Neural cell (in vitro differentiated cells): ENCODE measurements around the gene JMJD8. TPM values are rescaled to one million over a fixed set of nuclear protein-coding genes. Genes with fewer than 3 reads are reported as not detected.
A peak's percentile ranks its signal among the peaks of the same experiment; 100 is the strongest.

Experiments used
- H2AFZ ChIP-seq: fragments of 200-600, 300-800 bp; sonication (generic), shearing (Covaris generic); 2 replicates; pipeline ENCODE4 v1.6.0; 2014; ENCODE audit warnings: low read depth, mild to moderate bottlenecking, antibody characterized with exemption, low read length, moderate library complexity
- H3F3A ChIP-seq: fragments of 200-600 bp; shearing (Covaris generic); 2 replicates; pipeline ENCODE4 v1.6.1; 2016; ENCODE audit warnings: mild to moderate bottlenecking, moderate library complexity, mixed read lengths, antibody characterized with exemption, low read length; ENCODE audit not compliant: insufficient read depth, poor library complexity, severe bottlenecking
- H3K27ac ChIP-seq: fragments of 200-600, 300-800 bp; sonication (generic), shearing (Covaris generic); 2 replicates; pipeline ENCODE4 v1.5.1; 2014; ENCODE audit warnings: mild to moderate bottlenecking, low read length, moderate library complexity
- H3K27me3 ChIP-seq: fragments of 300-800, 200-600 bp; sonication (generic), shearing (Covaris generic); 2 replicates; pipeline ENCODE4 v1.6.0; 2014; ENCODE audit warnings: mild to moderate bottlenecking, low read depth, low read length, moderate library complexity; ENCODE audit not compliant: insufficient read depth
- H3K36me3 ChIP-seq: fragments of 300-800, 200-600 bp; sonication (generic), shearing (Covaris generic); 2 replicates; pipeline ENCODE4 v1.5.1; 2014; ENCODE audit warnings: mild to moderate bottlenecking, antibody characterized with exemption, low read length, moderate library complexity; ENCODE audit not compliant: insufficient read depth
- H3K4me2 ChIP-seq: fragments of 300-800, 200-600 bp; sonication (generic), shearing (Covaris generic); 2 replicates; pipeline ENCODE4 v1.6.0; 2014; ENCODE audit warnings: mild to moderate bottlenecking, low read length
- H3K4me3 ChIP-seq: fragments of 300-800, 200-600 bp; sonication (generic), shearing (Covaris generic); 2 replicates; pipeline ENCODE4 v1.5.1; 2014; ENCODE audit warnings: mild to moderate bottlenecking, low read length, moderate library complexity
- H3K79me2 ChIP-seq: fragments of 200-600 bp; shearing (Covaris generic); replicated peaks from 2 replicates; pipeline ENCODE4 v1.6.0; 2014; ENCODE audit warnings: mild to moderate bottlenecking, low read length, moderate library complexity; ENCODE audit not compliant: insufficient read depth
- H3K9ac ChIP-seq: fragments of 300-800, 200-600 bp; sonication (generic), shearing (Covaris generic); 2 replicates; pipeline ENCODE4 v1.6.1; 2016; ENCODE audit warnings: mild to moderate bottlenecking, low read length, mixed read lengths
- H3K9me2 ChIP-seq: fragments of 200-600 bp; shearing (Covaris generic); 2 replicates; pipeline ENCODE4 v1.6.1; 2016; ENCODE audit warnings: mild to moderate bottlenecking, low read length, mixed read lengths; ENCODE audit not compliant: insufficient read depth
- H3K9me3 ChIP-seq: fragments of 200-600, 300-800 bp; sonication (generic), shearing (Covaris generic); 2 replicates; pipeline ENCODE4 v1.6.1; 2016; ENCODE audit warnings: mild to moderate bottlenecking, mixed run types, low read length, moderate library complexity, mixed read lengths
- H4K20me1 ChIP-seq: fragments of 200-600 bp; shearing (Covaris generic); 2 replicates; pipeline ENCODE4 v1.6.1; 2016; ENCODE audit warnings: mild to moderate bottlenecking, mixed run types; ENCODE audit not compliant: insufficient read depth
- CTCF ChIP-seq: fragments of 450-650 bp; IDR thresholded peaks from 2 replicates; pipeline ENCODE4 v1.5.1; 2014; ENCODE audit warnings: antibody characterized with exemption, mild to moderate bottlenecking, moderate library complexity; ENCODE audit not compliant: poor library complexity, severe bottlenecking
- EP300 ChIP-seq: fragments of 450-650 bp; conservative IDR thresholded peaks from 2 replicates; pipeline ENCODE4 v1.6.1; 2014; ENCODE audit warnings: antibody characterized with exemption, mild to moderate bottlenecking, moderate library complexity; ENCODE audit not compliant: poor library complexity, severe bottlenecking
- EZH2 ChIP-seq: fragments of 200-600, 300-800 bp; shearing (Covaris generic), sonication (generic); IDR thresholded peaks from 2 replicates; pipeline ENCODE4 v1.6.1; 2014; ENCODE audit warnings: antibody characterized with exemption, low read length, borderline replicate concordance, mild to moderate bottlenecking; ENCODE audit not compliant: insufficient read depth, poor library complexity, severe bottlenecking
- MXI1 ChIP-seq: fragments of 450-650 bp; conservative IDR thresholded peaks from 2 replicates; pipeline ENCODE4 v1.6.1; 2014; ENCODE audit warnings: antibody characterized with exemption, mild to moderate bottlenecking; ENCODE audit not compliant: poor library complexity, severe bottlenecking
- POLR2AphosphoS5 ChIP-seq: IDR thresholded peaks from 2 replicates; pipeline ENCODE4 v1.6.1; 2012
- RAD21 ChIP-seq: fragments of 450-650 bp; conservative IDR thresholded peaks from 2 replicates; pipeline ENCODE4 v1.6.1; 2014; ENCODE audit warnings: antibody characterized with exemption, mild to moderate bottlenecking, moderate library complexity
- REST ChIP-seq: IDR thresholded peaks from 2 replicates; pipeline ENCODE4 v1.6.1; 2012; ENCODE audit warnings: borderline replicate concordance
- SMC3 ChIP-seq: fragments of 450-650 bp; conservative IDR thresholded peaks from 2 replicates; pipeline ENCODE4 v1.6.1; 2014; ENCODE audit warnings: antibody characterized with exemption, mild to moderate bottlenecking, moderate library complexity; ENCODE audit not compliant: poor library complexity
- TAF1 ChIP-seq: IDR thresholded peaks from 2 replicates; pipeline ENCODE4 v1.6.1; 2012; ENCODE audit warnings: low read depth
- polyA plus RNA-seq: library from polyadenylated mRNA; depleted of rRNA; stranded (reverse); fragments of >200 nt; gene quantifications from 2 replicates; pipeline ENCODE4 v1.2.3, GENCODE V29; 2014

The JMJD8 gene
- polyA plus RNA-seq, 1 donor from 2014 or later, result 44.7 TPM

GRCh38 chr16:720447-720989 is 36.4 kb upstream of the JMJD8 start:
- H3K27ac ChIP-seq, result peak overlapping the region; percentile 89

More at GRCh38 chr16:720447-720989, 36.4 kb upstream of the JMJD8 start:
- peak overlapping the region; percentile 95 for H3K4me3 ChIP-seq
- no peaks in the 10 kb centered on the region for H3K27me3 ChIP-seq
- no peaks in the 10 kb centered on the region for H3K9me2 ChIP-seq
- no peaks in the 10 kb centered on the region for H3F3A ChIP-seq
- peak overlapping the region; percentile 90 for H3K9ac ChIP-seq
- peak overlapping the region; percentile 2 for H2AFZ ChIP-seq
- peak overlapping the region; percentile 96 for H3K4me2 ChIP-seq
- H3K36me3 ChIP-seq, result no peaks in the 10 kb centered on the region
- H3K9me3 ChIP-seq, result no peaks in the 10 kb centered on the region
- peaks cover 10% of the 10 kb centered on the region for H3K79me2 ChIP-seq
- TF ChIP-seq EP300 (no peak), MXI1 (no peak), EZH2 (no peak), CTCF (peak; percentile 47), REST (peak; percentile 14), RAD21 (no peak), POLR2AphosphoS5 (no peak), TAF1 (no peak), SMC3 (no peak)
- H4K20me1 ChIP-seq, result no peaks in the 10 kb centered on the region
